Testis (tissue), 2 donors: ENCODE measurements around the gene SLC23A2.

Experiments used
- CTCF ChIP-seq, 3 experiments: fragments of 450-650 bp in 2 of 3; fragments of 200-600 bp in 1 of 3; sonication (generic) in 1 of 3; IDR thresholded peaks; one replicate each; pipeline ENCODE4 v1.5.1; 2016 to 2019; ENCODE audit warnings: antibody characterized with exemption in 3 of 3, mild to moderate bottlenecking in 2 of 3, moderate library complexity in 1 of 3
- POLR2A ChIP-seq: fragments of 450-650 bp; IDR thresholded peaks from one replicate; pipeline ENCODE4 v1.6.1; 2017; ENCODE audit warnings: antibody characterized with exemption, mild to moderate bottlenecking, moderate library complexity

GRCh38 chr20:4929686-4930397 is 71.5 kb downstream of the SLC23A2 start:
- TF ChIP-seq CTCF (IDR thresholded peaks at IDR 0.05): no peak
- TF ChIP-seq POLR2A: no peak
